HEK293 (cell line): Measurements from ENCODE around the gene LCN2.

Experiments used
- CTCF ChIA-PET: fragments of 350-600 bp; formaldehyde crosslinking; extraction: SDS; loops from one replicate; lab custom pipeline; 2021; ENCODE audit warnings: antibody characterized with exemption; lab: Yijun Ruan, JAX
- POLR2A ChIA-PET: fragments of 300-600 bp; formaldehyde crosslinking; extraction: SDS; loops from one replicate; lab custom pipeline; 2020; ENCODE audit warnings: antibody characterized with exemption, inconsistent platforms; lab: Yijun Ruan, JAX
- H3K27ac ChIP-seq: fragments of 200-500 bp; sonication (Bioruptor generic); 2 replicates; pipeline ENCODE4 v1.5.1; 2014; ENCODE audit warnings: low read depth, low read length, control low read depth, inconsistent platforms; ENCODE audit errors: extremely low read depth
- H3K36me3 ChIP-seq, 2 experiments: fragments of 200-500 bp in 1 of 2; sonication (Bioruptor generic) in 1 of 2; 1 replicate in 1 of 2; 2 replicates in 1 of 2; pipeline ENCODE4 v1.5.1; 2014 to 2017; ENCODE audit warnings: inconsistent platforms in 2 of 2, low read length in 2 of 2; ENCODE audit not compliant: control insufficient read depth in 2 of 2, insufficient read depth in 1 of 2
- H3K4me1 ChIP-seq: fragments of 200-500 bp; sonication (Bioruptor generic); 2 replicates; pipeline ENCODE4 v1.5.1; 2014; ENCODE audit warnings: mild to moderate bottlenecking, low read length, inconsistent platforms; ENCODE audit not compliant: control insufficient read depth, insufficient read depth
- H3K4me3 ChIP-seq: 2 replicates; pipeline ENCODE4 v1.5.1; 2011; ENCODE audit warnings: low read depth, mild to moderate bottlenecking, control low read depth, low read length, moderate library complexity
- H3K9me3 ChIP-seq: fragments of 200-500 bp; sonication (Bioruptor generic); 2 replicates; pipeline ENCODE4 v1.5.1; 2014; ENCODE audit warnings: low read depth, low read length, inconsistent platforms; ENCODE audit not compliant: control insufficient read depth, insufficient read depth
- BCL11A ChIP-seq: fragments of 450-650 bp; formaldehyde crosslinking; IDR thresholded peaks from 2 replicates; pipeline ENCODE4 v1.5.1; 2016; ENCODE audit warnings: low read depth, missing biosample characterization, missing genetic modification characterization
- FEZF1 ChIP-seq: fragments of 450-650 bp; formaldehyde crosslinking; IDR thresholded peaks from 2 replicates; pipeline ENCODE4 v1.5.1; 2016; ENCODE audit warnings: missing biosample characterization, missing genetic modification characterization
- GLI4 ChIP-seq: fragments of 450-650 bp; formaldehyde crosslinking; IDR thresholded peaks from 2 replicates; pipeline ENCODE4 v1.5.1; 2016; ENCODE audit warnings: missing biosample characterization, missing genetic modification characterization
- KLF9 ChIP-seq: fragments of 450-650 bp; formaldehyde crosslinking; IDR thresholded peaks from 2 replicates; pipeline ENCODE4 v1.5.1; 2016; ENCODE audit warnings: missing biosample characterization, missing genetic modification characterization, low read depth
- SP7 ChIP-seq: fragments of 450-650 bp; formaldehyde crosslinking; IDR thresholded peaks from 2 replicates; pipeline ENCODE4 v1.5.1; 2016; ENCODE audit warnings: missing biosample characterization, missing genetic modification characterization
- TCF7L2 ChIP-seq: IDR thresholded peaks from 2 replicates; pipeline ENCODE4 v1.6.1; 2011; ENCODE audit warnings: low read depth, mild to moderate bottlenecking, inconsistent platforms, low read length, moderate library complexity, borderline replicate concordance
- ZNF157 ChIP-seq: fragments of 450-650 bp; formaldehyde crosslinking; IDR thresholded peaks from 2 replicates; pipeline ENCODE4 v1.5.1; 2016; ENCODE audit warnings: missing biosample characterization, missing genetic modification characterization
- ZNF169 ChIP-seq: fragments of 450-650 bp; formaldehyde crosslinking; IDR thresholded peaks from 2 replicates; pipeline ENCODE4 v1.5.1; 2016; ENCODE audit warnings: missing biosample characterization, missing genetic modification characterization
- ZNF175 ChIP-seq: fragments of 450-650 bp; formaldehyde crosslinking; IDR thresholded peaks from 2 replicates; pipeline ENCODE4 v1.5.1; 2016; ENCODE audit warnings: missing biosample characterization, missing genetic modification characterization
- ZNF211 ChIP-seq: fragments of 450-650 bp; formaldehyde crosslinking; IDR thresholded peaks from 2 replicates; pipeline ENCODE4 v1.5.1; 2016; ENCODE audit warnings: low read depth, missing biosample characterization, missing genetic modification characterization
- ZNF223 ChIP-seq: fragments of 450-650 bp; formaldehyde crosslinking; IDR thresholded peaks from 2 replicates; pipeline ENCODE4 v1.5.1; 2016; ENCODE audit warnings: missing biosample characterization, missing genetic modification characterization
- ZNF292 ChIP-seq: fragments of 450-650 bp; formaldehyde crosslinking; IDR thresholded peaks from 2 replicates; pipeline ENCODE4 v1.5.1; 2016; ENCODE audit warnings: low read depth, missing biosample characterization, missing genetic modification characterization, borderline replicate concordance
- ZNF37A ChIP-seq: fragments of 450-650 bp; IDR thresholded peaks from 2 replicates; pipeline ENCODE4 v1.5.1; 2018; ENCODE audit warnings: missing biosample characterization, missing genetic modification characterization
- ZNF394 ChIP-seq: fragments of 450-650 bp; formaldehyde crosslinking; IDR thresholded peaks from 2 replicates; pipeline ENCODE4 v1.5.1; 2016; ENCODE audit warnings: missing biosample characterization, missing genetic modification characterization, mild to moderate bottlenecking, moderate library complexity, borderline replicate concordance
- ZNF514 ChIP-seq: fragments of 450-650 bp; formaldehyde crosslinking; IDR thresholded peaks from 2 replicates; pipeline ENCODE4 v1.5.1; 2016; ENCODE audit warnings: missing biosample characterization, missing genetic modification characterization
- ZNF529 ChIP-seq: fragments of 450-650 bp; formaldehyde crosslinking; IDR thresholded peaks from 2 replicates; pipeline ENCODE4 v1.5.1; 2017; ENCODE audit warnings: missing genetic modification characterization, missing biosample characterization; ENCODE audit not compliant: insufficient replicate concordance
- ZNF544 ChIP-seq: fragments of 450-650 bp; formaldehyde crosslinking; IDR thresholded peaks from 2 replicates; pipeline ENCODE4 v1.5.0; 2017; ENCODE audit warnings: missing biosample characterization, missing genetic modification characterization
- ZNF571 ChIP-seq: fragments of 450-650 bp; formaldehyde crosslinking; IDR thresholded peaks from 2 replicates; pipeline ENCODE4 v1.5.0; 2017; ENCODE audit warnings: missing biosample characterization, missing genetic modification characterization
- ZNF623 ChIP-seq: fragments of 450-650 bp; formaldehyde crosslinking; IDR thresholded peaks from 2 replicates; pipeline ENCODE4 v1.5.1; 2016; ENCODE audit warnings: missing biosample characterization, missing genetic modification characterization
- ZNF626 ChIP-seq: fragments of 450-650 bp; sonication (Bioruptor Pico); formaldehyde crosslinking; IDR thresholded peaks from 2 replicates; pipeline ENCODE4 v1.5.1; 2018; ENCODE audit warnings: missing biosample characterization, missing genetic modification characterization, inconsistent platforms
- ZNF677 ChIP-seq: fragments of 450-650 bp; IDR thresholded peaks from 2 replicates; pipeline ENCODE4 v1.5.0; 2018; ENCODE audit warnings: missing biosample characterization, mild to moderate bottlenecking, missing genetic modification characterization, moderate library complexity
- ZNF785 ChIP-seq: fragments of 450-650 bp; formaldehyde crosslinking; IDR thresholded peaks from 2 replicates; pipeline ENCODE4 v1.5.1; 2016; ENCODE audit warnings: missing biosample characterization, missing genetic modification characterization
- ZNF791 ChIP-seq: fragments of 450-650 bp; formaldehyde crosslinking; IDR thresholded peaks from 2 replicates; pipeline ENCODE4 v1.5.1; 2016; ENCODE audit warnings: missing biosample characterization, missing genetic modification characterization
- ZNF792 ChIP-seq: fragments of 450-650 bp; formaldehyde crosslinking; IDR thresholded peaks from 2 replicates; pipeline ENCODE4 v1.5.1; 2016; ENCODE audit warnings: missing biosample characterization, missing genetic modification characterization
- ZSCAN30 ChIP-seq: fragments of 450-650 bp; IDR thresholded peaks from 2 replicates; pipeline ENCODE4 v1.5.1; 2018; ENCODE audit warnings: missing biosample characterization, mild to moderate bottlenecking, missing genetic modification characterization, moderate library complexity
- TF ChIP-seq, protein P1 (sequence below): fragments of 450-650 bp; formaldehyde crosslinking; conservative IDR thresholded peaks from 2 replicates; pipeline ENCODE4 v1.5.1; 2016; ENCODE audit warnings: low read depth, missing biosample characterization, missing genetic modification characterization
- TF ChIP-seq, protein P2 (sequence below): fragments of 450-650 bp; formaldehyde crosslinking; IDR thresholded peaks from 2 replicates; pipeline ENCODE4 v1.5.1; 2016; ENCODE audit warnings: missing biosample characterization, missing genetic modification characterization
- TF ChIP-seq, protein P3 (sequence below): fragments of 450-650 bp; formaldehyde crosslinking; IDR thresholded peaks from 2 replicates; pipeline ENCODE4; 2016; ENCODE audit warnings: missing biosample characterization, missing genetic modification characterization
- TF ChIP-seq, protein P4 (sequence below): fragments of 450-650 bp; formaldehyde crosslinking; IDR thresholded peaks from 2 replicates; pipeline ENCODE4 v1.5.1; 2016; ENCODE audit warnings: missing biosample characterization, missing genetic modification characterization

The LCN2 gene

DNA sequence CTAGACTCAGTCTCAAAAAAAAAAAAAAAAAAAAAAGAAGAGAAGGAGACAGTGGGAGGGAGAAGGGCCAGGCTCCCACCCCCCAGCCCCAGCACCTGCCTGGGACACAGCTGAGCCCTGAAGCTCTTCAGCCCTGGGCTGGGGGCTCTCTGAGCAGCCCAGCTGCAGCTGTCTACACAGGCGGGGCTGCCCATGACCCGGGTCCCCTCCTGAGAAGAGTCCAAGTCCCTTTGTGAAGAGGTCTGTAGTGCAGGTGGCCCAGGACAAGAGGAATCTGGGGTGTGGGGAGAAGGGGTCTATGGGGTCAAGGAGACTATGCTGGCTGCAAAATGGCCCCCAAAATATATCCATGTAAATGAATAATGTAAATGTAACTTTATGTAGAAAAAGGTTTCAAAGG, 6.7 kb upstream of the LCN2 start:
- TF ChIP-seq ZNF223 (tag by site-specific recombination) (no peak), BCL11A (no peak), ZNF529 (tag by site-specific recombination) (no peak), ZNF211 (no peak), ZNF157 (tag by site-specific recombination) (no peak), ZNF544 (tag by site-specific recombination) (no peak), ZNF37A (tag by site-specific recombination) (no peak), ZSCAN30 (no peak), ZNF394 (tag by site-specific recombination) (no peak), ZNF571 (no peak), TCF7L2 (no peak), ZNF677 (tag by site-specific recombination) (no peak), ZNF514 (tag by site-specific recombination) (no peak), SP7 (tag by site-specific recombination) (no peak), FEZF1 (tag by site-specific recombination) (no peak)
- TF ChIP-seq, protein P1, sequence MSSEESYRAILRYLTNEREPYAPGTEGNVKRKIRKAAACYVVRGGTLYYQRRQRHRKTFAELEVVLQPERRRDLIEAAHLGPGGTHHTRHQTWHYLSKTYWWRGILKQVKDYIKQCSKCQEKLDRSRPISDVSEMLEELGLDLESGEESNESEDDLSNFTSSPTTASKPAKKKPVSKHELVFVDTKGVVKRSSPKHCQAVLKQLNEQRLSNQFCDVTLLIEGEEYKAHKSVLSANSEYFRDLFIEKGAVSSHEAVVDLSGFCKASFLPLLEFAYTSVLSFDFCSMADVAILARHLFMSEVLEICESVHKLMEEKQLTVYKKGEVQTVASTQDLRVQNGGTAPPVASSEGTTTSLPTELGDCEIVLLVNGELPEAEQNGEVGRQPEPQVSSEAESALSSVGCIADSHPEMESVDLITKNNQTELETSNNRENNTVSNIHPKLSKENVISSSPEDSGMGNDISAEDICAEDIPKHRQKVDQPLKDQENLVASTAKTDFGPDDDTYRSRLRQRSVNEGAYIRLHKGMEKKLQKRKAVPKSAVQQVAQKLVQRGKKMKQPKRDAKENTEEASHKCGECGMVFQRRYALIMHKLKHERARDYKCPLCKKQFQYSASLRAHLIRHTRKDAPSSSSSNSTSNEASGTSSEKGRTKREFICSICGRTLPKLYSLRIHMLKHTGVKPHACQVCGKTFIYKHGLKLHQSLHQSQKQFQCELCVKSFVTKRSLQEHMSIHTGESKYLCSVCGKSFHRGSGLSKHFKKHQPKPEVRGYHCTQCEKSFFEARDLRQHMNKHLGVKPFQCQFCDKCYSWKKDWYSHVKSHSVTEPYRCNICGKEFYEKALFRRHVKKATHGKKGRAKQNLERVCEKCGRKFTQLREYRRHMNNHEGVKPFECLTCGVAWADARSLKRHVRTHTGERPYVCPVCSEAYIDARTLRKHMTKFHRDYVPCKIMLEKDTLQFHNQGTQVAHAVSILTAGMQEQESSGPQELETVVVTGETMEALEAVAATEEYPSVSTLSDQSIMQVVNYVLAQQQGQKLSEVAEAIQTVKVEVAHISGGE (tag by site-specific recombination), result no peak
- ChIA-PET CTCF (interaction anchor here (0.6 to 2.3 kb wide), 2 partner anchors 25 to 1436 kb away, joined by 3 to 14 read pairs; no protein-coding TSS in a partner anchor), POLR2A (interaction anchor here (0.6 kb wide), 1 partner anchor 316 kb away, joined by 4 read pairs; no protein-coding TSS in a partner anchor)
- H3K27ac ChIP-seq, result no peak overlapping the region
- H3K9me3 ChIP-seq, result no peaks in the 10 kb centered on the region
- no peaks in the 10 kb centered on the region for H3K36me3 ChIP-seq
- H3K4me1 ChIP-seq, result no peaks in the 10 kb centered on the region
- H3K4me3 ChIP-seq, result no peak overlapping the region

DNA sequence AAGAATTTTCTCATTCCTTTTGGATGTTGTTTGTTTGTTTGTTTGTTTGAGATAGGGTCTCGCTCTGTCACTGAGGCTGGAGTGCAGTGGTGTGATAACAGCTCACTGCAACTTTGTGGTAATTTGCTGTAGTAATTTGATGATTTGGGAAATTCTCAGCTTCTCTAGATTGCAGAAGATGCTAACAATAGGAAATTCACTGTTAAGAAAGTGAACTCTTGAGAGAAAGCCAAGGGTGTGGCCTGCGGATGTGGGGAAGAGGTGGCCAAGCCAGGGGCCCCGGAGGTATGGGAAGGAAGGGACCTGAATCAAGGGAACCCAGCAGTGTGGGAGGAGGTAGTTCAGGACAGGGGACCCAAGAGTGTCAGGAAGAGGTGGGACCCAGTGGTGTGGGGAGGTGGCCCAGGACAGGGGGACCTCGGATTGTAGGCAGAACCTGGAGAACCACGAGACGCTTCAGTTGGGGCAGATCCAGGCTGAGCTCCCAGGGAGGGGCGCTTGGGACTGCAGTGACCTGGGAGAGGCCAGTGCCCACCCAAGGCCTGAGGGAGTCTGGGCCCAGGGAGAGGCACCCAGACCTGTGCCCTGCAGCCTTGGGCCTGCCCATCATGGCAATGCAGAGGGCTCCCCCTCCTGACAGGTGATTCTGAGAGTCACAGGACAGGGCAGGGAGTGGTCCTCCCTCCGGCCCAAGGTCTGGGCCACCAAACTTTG, 5.6 kb upstream of the LCN2 start:
- TF ChIP-seq ZNF175 (tag by site-specific recombination) (no peak), KLF9 (no peak), ZNF169 (tag by site-specific recombination) (no peak), ZNF791 (tag by site-specific recombination) (no peak), GLI4 (tag by site-specific recombination) (no peak), ZNF626 (tag by site-specific recombination) (no peak), ZNF292 (tag by site-specific recombination) (no peak), ZNF785 (tag by site-specific recombination) (no peak), ZNF792 (tag by site-specific recombination) (no peak), ZNF623 (tag by site-specific recombination) (no peak)
- TF ChIP-seq, protein P2, sequence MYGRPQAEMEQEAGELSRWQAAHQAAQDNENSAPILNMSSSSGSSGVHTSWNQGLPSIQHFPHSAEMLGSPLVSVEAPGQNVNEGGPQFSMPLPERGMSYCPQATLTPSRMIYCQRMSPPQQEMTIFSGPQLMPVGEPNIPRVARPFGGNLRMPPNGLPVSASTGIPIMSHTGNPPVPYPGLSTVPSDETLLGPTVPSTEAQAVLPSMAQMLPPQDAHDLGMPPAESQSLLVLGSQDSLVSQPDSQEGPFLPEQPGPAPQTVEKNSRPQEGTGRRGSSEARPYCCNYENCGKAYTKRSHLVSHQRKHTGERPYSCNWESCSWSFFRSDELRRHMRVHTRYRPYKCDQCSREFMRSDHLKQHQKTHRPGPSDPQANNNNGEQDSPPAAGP (tag by site-specific recombination), result no peak
- TF ChIP-seq, protein P3, sequence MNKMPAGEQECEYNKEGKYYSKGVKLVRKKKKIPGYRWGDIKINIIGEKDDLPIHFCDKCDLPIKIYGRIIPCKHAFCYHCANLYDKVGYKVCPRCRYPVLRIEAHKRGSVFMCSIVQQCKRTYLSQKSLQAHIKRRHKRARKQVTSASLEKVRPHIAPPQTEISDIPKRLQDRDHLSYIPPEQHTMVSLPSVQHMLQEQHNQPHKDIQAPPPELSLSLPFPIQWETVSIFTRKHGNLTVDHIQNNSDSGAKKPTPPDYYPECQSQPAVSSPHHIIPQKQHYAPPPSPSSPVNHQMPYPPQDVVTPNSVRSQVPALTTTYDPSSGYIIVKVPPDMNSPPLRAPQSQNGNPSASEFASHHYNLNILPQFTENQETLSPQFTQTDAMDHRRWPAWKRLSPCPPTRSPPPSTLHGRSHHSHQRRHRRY (tag by site-specific recombination), result no peak
- TF ChIP-seq, protein P4, sequence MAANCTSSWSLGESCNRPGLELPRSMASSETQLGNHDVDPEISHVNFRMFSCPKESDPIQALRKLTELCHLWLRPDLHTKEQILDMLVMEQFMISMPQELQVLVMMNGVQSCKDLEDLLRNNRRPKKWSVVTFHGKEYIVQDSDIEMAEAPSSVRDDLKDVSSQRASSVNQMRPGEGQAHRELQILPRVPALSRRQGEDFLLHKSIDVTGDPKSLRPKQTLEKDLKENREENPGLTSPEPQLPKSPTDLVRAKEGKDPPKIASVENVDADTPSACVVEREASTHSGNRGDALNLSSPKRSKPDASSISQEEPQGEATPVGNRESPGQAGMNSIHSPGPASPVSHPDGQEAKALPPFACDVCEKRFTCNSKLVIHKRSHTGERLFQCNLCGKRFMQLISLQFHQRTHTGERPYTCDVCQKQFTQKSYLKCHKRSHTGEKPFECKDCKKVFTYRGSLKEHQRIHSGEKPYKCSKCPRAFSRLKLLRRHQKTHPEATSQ (tag by site-specific recombination), result no peak
- CTCF ChIA-PET, result interaction anchor here (0.6 to 2.3 kb wide), 4 partner anchors 15 to 1437 kb away, joined by 3 to 14 read pairs (median 4); no protein-coding TSS in a partner anchor
- POLR2A ChIA-PET, result interaction anchor here (0.9 to 1.3 kb wide), 2 partner anchors 15 to 16 kb away, joined by 4 read pairs; partner anchors contain the start of gene BBLN

More for the DNA sequence above, 5.6 kb upstream of the LCN2 start:
- no peak overlapping the region for H3K4me3 ChIP-seq
- no peaks in the 10 kb centered on the region for H3K4me1 ChIP-seq
- no peak overlapping the region for H3K27ac ChIP-seq
- H3K9me3 ChIP-seq, result no peaks in the 10 kb centered on the region
- no peaks in the 10 kb centered on the region for H3K36me3 ChIP-seq
